SU-DHL-6 (cell line): Measurements from ENCODE around the gene PHTF1.

Experiments
- EZH2phosphoT487 ChIP-seq: fragments of 200-600 bp; sonication (generic), shearing (Covaris generic); conservative IDR thresholded peaks from 2 replicates; pipeline ENCODE4 v1.6.1; 2018; ENCODE audit warnings: mild to moderate bottlenecking, antibody characterized with exemption, low read length, moderate library complexity, mixed read lengths
- TF ChIP-seq, protein P1 (sequence below): fragments of 200-600 bp; sonication (generic); IDR thresholded peaks from one replicate; pipeline ENCODE4 v1.5.1; 2017; ENCODE audit warnings: antibody characterized with exemption, mild to moderate bottlenecking, low read length, moderate library complexity; ENCODE audit not compliant: insufficient read depth, poor library complexity, severe bottlenecking

DNA sequence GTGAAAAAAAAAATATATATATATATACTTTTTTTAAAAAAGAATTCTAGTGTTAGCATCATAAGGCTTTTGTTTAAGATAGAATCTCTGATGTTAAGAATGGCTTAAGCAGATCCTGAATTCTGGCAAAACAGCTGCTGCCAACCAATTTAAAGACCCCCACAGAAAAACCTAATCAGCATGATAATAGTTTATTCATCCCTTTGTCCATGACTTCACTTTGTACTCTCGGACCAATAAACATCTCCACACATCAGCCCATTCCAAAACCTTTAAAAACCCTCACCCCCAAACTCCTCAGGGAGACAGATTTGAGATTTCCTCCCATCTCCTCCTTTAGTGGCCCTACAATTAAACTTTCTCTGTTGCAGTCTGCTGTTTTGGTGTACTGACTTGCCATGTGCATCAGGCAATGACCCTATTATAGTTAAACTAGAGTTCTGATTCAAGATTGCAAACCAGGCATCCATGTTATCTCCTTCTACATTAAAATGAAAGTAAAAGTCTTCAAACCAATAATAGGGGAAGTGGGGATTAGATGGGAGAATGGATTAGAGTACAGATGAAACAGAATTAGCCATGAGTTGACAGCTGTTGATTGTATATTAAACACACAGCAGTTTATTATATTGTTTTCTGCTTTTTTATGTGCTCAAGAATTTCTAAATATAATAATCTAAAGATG lies 9.8 kb upstream of the PHTF1 start:
- TF ChIP-seq, protein P1, sequence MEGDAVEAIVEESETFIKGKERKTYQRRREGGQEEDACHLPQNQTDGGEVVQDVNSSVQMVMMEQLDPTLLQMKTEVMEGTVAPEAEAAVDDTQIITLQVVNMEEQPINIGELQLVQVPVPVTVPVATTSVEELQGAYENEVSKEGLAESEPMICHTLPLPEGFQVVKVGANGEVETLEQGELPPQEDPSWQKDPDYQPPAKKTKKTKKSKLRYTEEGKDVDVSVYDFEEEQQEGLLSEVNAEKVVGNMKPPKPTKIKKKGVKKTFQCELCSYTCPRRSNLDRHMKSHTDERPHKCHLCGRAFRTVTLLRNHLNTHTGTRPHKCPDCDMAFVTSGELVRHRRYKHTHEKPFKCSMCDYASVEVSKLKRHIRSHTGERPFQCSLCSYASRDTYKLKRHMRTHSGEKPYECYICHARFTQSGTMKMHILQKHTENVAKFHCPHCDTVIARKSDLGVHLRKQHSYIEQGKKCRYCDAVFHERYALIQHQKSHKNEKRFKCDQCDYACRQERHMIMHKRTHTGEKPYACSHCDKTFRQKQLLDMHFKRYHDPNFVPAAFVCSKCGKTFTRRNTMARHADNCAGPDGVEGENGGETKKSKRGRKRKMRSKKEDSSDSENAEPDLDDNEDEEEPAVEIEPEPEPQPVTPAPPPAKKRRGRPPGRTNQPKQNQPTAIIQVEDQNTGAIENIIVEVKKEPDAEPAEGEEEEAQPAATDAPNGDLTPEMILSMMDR, result no peak
- no peak for TF ChIP-seq EZH2phosphoT487
